Esophagus squamous epithelium (tissue), 5 donors: ENCODE results near the gene TMEM8B. TPM values are rescaled to one million over a fixed set of nuclear protein-coding genes. Genes with fewer than 3 reads are reported as not detected.
"Not testable (repeated sequence)": the region's sequence is repeated elsewhere in the genome, so short reads cannot be mapped to it uniquely, and the experiment has no call there.

Experiments
- DNase-seq: peaks from one replicate; lab custom pipeline; 2025; lab: John Stamatoyannopoulos, UW
- H3K27ac ChIP-seq, 4 donors: fragments of 200-600 bp; sonication (generic); one replicate each; pipeline ENCODE4 v1.5.1; 2016 to 2019; ENCODE audit warnings: mild to moderate bottlenecking in 1 of 4
- H3K27me3 ChIP-seq, 4 donors: fragments of 200-600 bp; sonication (generic); 1 replicate in 3 of 4; 2 replicates in 1 of 4; pipeline versions ENCODE4 v1.5.1 to v1.6.0; 2017 to 2021; ENCODE audit warnings: antibody characterized with exemption in 1 of 4
- H3K36me3 ChIP-seq, 3 donors: fragments of 200-600 bp; sonication (generic); one replicate each; pipeline ENCODE4 v1.5.1; 2016 to 2019
- H3K4me1 ChIP-seq, 3 donors: fragments of 200-600 bp; sonication (generic); one replicate each; pipeline ENCODE4 v1.5.1; 2017 to 2019
- H3K4me3 ChIP-seq, 4 donors: fragments of 200-600 bp; sonication (generic); 1 replicate in 3 of 4; 2 replicates in 1 of 4; pipeline ENCODE4 v1.5.1; 2016 to 2019; ENCODE audit warnings: mild to moderate bottlenecking in 2 of 4, moderate library complexity in 1 of 4
- H3K9me3 ChIP-seq, 3 donors: fragments of 200-600 bp; sonication (generic); one replicate each; pipeline ENCODE4 v1.5.1; 2016 to 2019
- POLR2A ChIP-seq, 4 donors: fragments of 450-650 bp; IDR thresholded peaks; one replicate each; pipeline ENCODE4 v1.6.1; 2017; ENCODE audit warnings: antibody characterized with exemption in 4 of 4, mild to moderate bottlenecking in 4 of 4, moderate library complexity in 3 of 4
- WGBS, 2 donors: methylation state at CpG; one replicate each; pipeline ENCODE4 v1.1.5; 2018; 5-methylcytosine and 5-hydroxymethylcytosine counted together
- intact Hi-C: fragments of 100-400 bp; cut with DNase I; formaldehyde crosslinking; loops from one replicate; pipeline ENCODE4 v1.15.0; 2022
- total RNA-seq, 4 donors: library from RNA; depleted of rRNA; stranded (reverse); fragments of >200 nt; gene quantifications; one replicate each; pipeline ENCODE4 v1.1.0, GENCODE V29; 2016
- TF ChIP-seq, protein P1 (sequence below), 6 experiments: fragments of 450-650 bp in 4 of 6; fragments of 200-600 bp in 2 of 6; sonication (generic) in 2 of 6; IDR thresholded peaks; one replicate each; pipeline ENCODE4 v1.5.1; 2016 to 2019; ENCODE audit warnings: antibody characterized with exemption in 6 of 6, mild to moderate bottlenecking in 4 of 6, moderate library complexity in 4 of 6
- donor health status: DM: yes; HTN: yes; CAD: no.

The TMEM8B gene
- total RNA-seq, 4 donors from 2014 or later, result 0.35 to 4.8 (median 1.4) TPM

DNA sequence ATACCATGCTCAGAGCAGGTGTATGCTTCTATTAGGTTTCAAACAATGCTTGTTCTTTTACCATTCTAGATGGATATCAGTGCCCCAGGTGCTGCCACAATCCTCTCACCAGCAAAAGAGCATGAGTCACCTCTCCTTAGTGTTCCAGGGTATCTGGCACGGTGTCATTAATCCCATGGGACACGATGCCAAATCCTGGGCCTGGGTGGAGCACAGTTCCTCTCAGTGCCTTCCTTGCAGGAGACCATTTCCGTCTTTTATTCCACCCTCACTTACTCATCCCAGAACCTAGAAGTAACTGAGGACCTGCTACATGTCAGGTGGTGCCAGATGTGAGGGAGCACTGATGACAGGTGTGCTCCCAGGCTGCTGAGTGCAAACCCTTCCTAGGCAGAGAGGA, 42.5 kb downstream of the TMEM8B start:
- no peak overlapping the region for H3K27ac ChIP-seq
- peaks cover 0 to 7% (median 0%) of the 10 kb centered on the region in 3 donors for H3K4me1 ChIP-seq
- intact Hi-C loops, result no loop called here
- H3K36me3 ChIP-seq, result no peaks in the 10 kb centered on the region
- H3K9me3 ChIP-seq, result peaks cover 0 to 4% (median 0%) of the 10 kb centered on the region in 3 donors
- 22 to 36% methylated on average over 3 of the region's 3 CpGs for WGBS, 2 donors
- no peak overlapping the region for H3K4me3 ChIP-seq
- no peak for DNase-seq
- peaks cover 0 to 55% (median 0%) of the 10 kb centered on the region in 4 donors for H3K27me3 ChIP-seq
- TF ChIP-seq POLR2A (IDR thresholded peaks at IDR 0.05), result no peak

GRCh38 chr9:35872505-35872904, 43.5 kb downstream of the TMEM8B start:
- no peak for TF ChIP-seq POLR2A (IDR thresholded peaks at IDR 0.05)
- TF ChIP-seq, protein P1, sequence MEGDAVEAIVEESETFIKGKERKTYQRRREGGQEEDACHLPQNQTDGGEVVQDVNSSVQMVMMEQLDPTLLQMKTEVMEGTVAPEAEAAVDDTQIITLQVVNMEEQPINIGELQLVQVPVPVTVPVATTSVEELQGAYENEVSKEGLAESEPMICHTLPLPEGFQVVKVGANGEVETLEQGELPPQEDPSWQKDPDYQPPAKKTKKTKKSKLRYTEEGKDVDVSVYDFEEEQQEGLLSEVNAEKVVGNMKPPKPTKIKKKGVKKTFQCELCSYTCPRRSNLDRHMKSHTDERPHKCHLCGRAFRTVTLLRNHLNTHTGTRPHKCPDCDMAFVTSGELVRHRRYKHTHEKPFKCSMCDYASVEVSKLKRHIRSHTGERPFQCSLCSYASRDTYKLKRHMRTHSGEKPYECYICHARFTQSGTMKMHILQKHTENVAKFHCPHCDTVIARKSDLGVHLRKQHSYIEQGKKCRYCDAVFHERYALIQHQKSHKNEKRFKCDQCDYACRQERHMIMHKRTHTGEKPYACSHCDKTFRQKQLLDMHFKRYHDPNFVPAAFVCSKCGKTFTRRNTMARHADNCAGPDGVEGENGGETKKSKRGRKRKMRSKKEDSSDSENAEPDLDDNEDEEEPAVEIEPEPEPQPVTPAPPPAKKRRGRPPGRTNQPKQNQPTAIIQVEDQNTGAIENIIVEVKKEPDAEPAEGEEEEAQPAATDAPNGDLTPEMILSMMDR (IDR thresholded peaks at IDR 0.05), result no peak
- Histone ChIP-seq H3K4me1 (peaks cover 0 to 7% (median 0%) of the 10 kb centered on the region in 3 donors), H3K27ac (no peak overlapping the region), H3K4me3 (no peak overlapping the region), H3K9me3 (peaks cover 0 to 9% (median 9%) of the 10 kb centered on the region in 3 donors), H3K27me3 (peaks cover 0 to 52% (median 0%) of the 10 kb centered on the region in 4 donors), H3K36me3 (no peaks in the 10 kb centered on the region)
- 58 to 72% methylated on average over 3 of the region's 3 CpGs for WGBS, 2 donors
- intact Hi-C loops, result no loop called here
- no peak for DNase-seq

GRCh38 chr9:35882263-35882848, 53.3 kb downstream of the TMEM8B start:
- no peak overlapping the region for H3K4me3 ChIP-seq
- H3K9me3 ChIP-seq, result peaks cover 0 to 6% (median 0%) of the 10 kb centered on the region in 3 donors
- no peak for DNase-seq
- H3K4me1 ChIP-seq, result no peaks in the 10 kb centered on the region
- WGBS, 2 donors, result 0 to 3% methylated on average over 4 of the region's 4 CpGs
- intact Hi-C loops, result loop anchor here (5.0 kb wide), 1 partner anchor 90 kb away; the partner anchor contains the start of gene NPR2
- TF ChIP-seq POLR2A (IDR thresholded peaks at IDR 0.05), result no peak
- TF ChIP-seq, protein P1 (IDR thresholded peaks at IDR 0.05), result peak; percentile 91 to 97 (median 94)
- H3K36me3 ChIP-seq, result no peaks in the 10 kb centered on the region
- H3K27me3 ChIP-seq, result peaks cover 0 to 12% (median 0%) of the 10 kb centered on the region in 4 donors
- no peak overlapping the region for H3K27ac ChIP-seq

DNA sequence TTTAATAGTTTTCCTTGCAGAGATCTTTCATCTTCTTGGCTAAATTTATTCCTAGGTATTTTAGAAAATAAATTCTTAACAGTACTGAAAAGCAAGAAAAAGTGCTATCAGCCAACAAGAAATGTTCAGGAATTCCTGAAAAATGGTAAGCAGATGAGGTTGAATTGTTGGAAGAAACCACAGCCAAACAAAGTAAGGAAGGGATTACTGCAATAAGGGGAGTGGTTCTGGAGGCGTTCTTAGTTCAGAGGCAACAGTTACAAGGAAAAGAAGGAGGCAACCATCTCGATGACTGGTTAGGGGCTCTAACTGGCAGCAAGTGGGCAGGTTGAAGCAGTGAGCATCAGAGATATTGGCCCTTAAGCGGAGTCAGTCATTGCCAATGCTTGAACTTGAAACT, 54.0 kb downstream of the TMEM8B start:
- H3K27me3 ChIP-seq, result peaks cover 0 to 8% (median 0%) of the 10 kb centered on the region in 4 donors
- no peak for TF ChIP-seq POLR2A (IDR thresholded peaks at IDR 0.05)
- TF ChIP-seq, protein P1 (IDR thresholded peaks at IDR 0.05), result no peak
- intact Hi-C loops, result loop anchor here (5.0 kb wide), 1 partner anchor 91 kb away; the partner anchor contains the start of gene NPR2
- no peak for DNase-seq
- WGBS, 2 donors, result 52% methylated on average over 3 of the region's 3 CpGs
- no peaks in the 10 kb centered on the region for H3K4me1 ChIP-seq
- H3K4me3 ChIP-seq, result no peak overlapping the region
- H3K9me3 ChIP-seq, result no peaks in the 10 kb centered on the region
- no peak overlapping the region for H3K27ac ChIP-seq
- no peaks in the 10 kb centered on the region for H3K36me3 ChIP-seq

DNA sequence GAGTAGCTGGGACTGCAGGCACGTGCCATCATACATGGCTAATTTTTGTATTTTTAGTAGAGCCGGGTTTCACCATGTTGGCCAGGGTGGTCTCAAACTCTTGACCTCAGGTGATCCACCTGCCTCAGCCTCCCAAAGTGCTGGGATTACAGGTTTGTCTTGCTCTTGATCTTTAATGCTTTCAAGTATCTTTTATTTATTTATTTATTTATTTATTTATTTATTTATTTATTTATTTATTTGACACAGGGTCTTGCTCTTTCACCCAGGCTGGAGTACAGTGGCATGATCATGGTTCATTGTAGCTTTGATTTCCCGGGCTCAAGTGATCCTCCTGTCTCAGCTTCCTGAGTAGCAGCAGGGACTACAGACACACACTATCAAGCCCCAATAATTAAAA, 55.9 kb downstream of the TMEM8B start:
- intact Hi-C loops, result loop anchor here (5.0 kb wide), 1 partner anchor 93 kb away; the partner anchor contains the start of gene NPR2
- not testable (repeated sequence) for H3K27ac ChIP-seq, H3K27me3 ChIP-seq, DNase-seq, H3K36me3 ChIP-seq, H3K4me3 ChIP-seq, H3K9me3 ChIP-seq, H3K4me1 ChIP-seq
- 81 to 88% methylated on average over 3 of the region's 3 CpGs for WGBS, 2 donors

- TF ChIP-seq POLR2A (IDR thresholded peaks at IDR 0.05), result no peak
- TF ChIP-seq, protein P1 (IDR thresholded peaks at IDR 0.05), result no peak
- no peak overlapping the region for H3K4me3 ChIP-seq
- no peaks in the 10 kb centered on the region for H3K4me1 ChIP-seq
- no peak for DNase-seq
- intact Hi-C loops, result no loop called here
- 49 to 58% methylated on average over 3 of the region's 3 CpGs for WGBS, 2 donors
- H3K27me3 ChIP-seq, result peaks cover 0 to 45% (median 0%) of the 10 kb centered on the region in 4 donors
- no peak overlapping the region for H3K27ac ChIP-seq
- no peaks in the 10 kb centered on the region for H3K9me3 ChIP-seq
- no peaks in the 10 kb centered on the region for H3K36me3 ChIP-seq
Observed at GRCh38 chr9:35891646-35892045, 62.6 kb downstream of the TMEM8B start.
